HG02623 (cell line): Measurements from ENCODE around the gene NFATC1.
"Not testable (repeated sequence)": the region's sequence is repeated elsewhere in the genome, so short reads cannot be mapped to it uniquely, and the experiment has no call there.

Experiments used
- ATAC-seq: cut with Tn5 transposase; IDR thresholded peaks from one replicate; pipeline ENCODE4 v1.9.1; 2021; ENCODE audit warnings: moderate library complexity; ENCODE audit not compliant: unreplicated experiment

NFATC1 gene

DNA sequence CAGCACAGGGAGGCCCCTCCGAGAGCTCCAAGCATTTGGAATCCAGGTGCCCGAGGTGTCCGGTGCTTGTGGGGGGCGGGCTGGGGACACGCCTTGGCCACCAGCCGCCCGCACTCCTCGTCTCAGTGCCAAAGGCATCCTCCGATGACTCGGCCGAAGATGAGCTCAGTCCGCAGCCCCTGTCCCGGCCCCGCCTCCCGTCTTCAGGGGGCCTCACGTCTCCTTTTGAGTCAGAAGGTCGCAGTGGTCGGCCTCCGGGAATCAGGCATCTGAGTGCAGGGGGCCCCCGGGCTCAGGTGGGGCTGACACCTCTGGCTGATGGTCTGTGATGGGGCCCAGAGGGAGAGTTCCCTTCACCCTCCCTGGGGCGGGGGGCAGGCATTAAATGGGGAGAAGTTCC is 74.8 kb downstream of the NFATC1 start:
- no peak for ATAC-seq

- ATAC-seq: no peak
Measured at GRCh38 chr18:79471046-79471445, 75.3 kb downstream of the NFATC1 start.

DNA sequence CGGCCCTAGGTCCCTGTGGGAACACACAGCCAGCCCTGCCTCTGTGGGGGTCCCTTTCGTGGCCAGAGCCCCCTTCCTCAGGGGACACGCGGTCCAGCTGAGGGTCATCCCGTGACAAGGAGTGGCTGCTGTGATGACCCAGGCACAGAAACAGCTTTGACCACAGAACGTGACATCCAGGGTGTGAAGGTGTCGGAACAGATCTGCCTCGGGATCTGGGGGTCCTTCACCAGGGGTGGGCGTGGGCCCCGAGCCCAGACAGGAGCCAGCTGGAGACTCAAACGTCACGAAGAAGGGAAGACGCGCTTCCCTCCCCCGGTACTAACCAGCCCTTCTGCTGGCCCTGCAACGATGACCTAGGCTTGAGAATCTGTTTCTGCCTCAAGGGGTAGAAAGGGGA is 75.9 kb downstream of the NFATC1 start:
- ATAC-seq: no peak

- ATAC-seq: no peak
Measured at GRCh38 chr18:79472176-79472575, 76.4 kb downstream of the NFATC1 start.

GRCh38 chr18:79472946-79473345 is 77.2 kb downstream of the NFATC1 start:
- no peak for ATAC-seq

- no peak for ATAC-seq
Measured at GRCh38 chr18:79476031-79476917, 80.5 kb downstream of the NFATC1 start.

- no peak for ATAC-seq
Measured at GRCh38 chr18:79476918-79477571, 81.3 kb downstream of the NFATC1 start.

DNA sequence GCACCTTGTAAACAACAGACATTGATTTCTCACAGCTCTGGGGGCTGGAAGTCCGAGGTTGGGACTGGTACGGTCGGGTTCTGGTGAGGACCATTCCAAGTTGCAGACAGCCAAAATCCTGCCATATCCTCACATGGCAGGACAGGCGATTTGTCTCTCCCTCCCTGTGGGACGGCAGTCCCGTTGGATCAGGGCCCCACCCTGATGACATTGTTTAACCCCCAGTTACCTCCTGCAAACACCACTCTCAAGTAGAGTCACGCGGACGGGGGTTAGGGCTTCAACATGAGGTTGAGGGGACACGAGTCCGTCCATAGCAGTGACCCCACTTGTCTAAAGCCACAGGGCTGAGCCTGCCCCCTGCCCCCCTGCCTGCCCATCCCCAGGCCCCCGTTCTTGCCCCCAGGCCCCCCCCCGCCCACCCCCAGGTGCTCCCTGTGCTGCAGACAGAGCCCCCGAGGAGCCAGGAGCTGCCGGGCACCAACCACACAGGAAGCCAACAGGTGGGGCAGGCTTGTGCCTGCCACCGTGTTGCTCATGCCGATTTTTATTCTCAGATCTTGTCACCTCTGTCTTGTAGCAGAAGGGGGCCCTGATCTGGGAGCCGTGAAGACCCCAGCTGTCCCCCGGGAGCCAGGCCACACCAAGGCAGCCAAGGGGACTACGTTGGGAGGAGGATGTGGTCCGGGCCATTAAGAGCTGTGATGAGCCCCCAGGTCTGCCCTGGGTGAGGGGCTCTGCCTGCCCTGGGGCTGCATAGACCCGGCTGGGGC is 82.2 kb downstream of the NFATC1 start:
- no peak for ATAC-seq

GRCh38 chr18:79478484-79479115 is 82.9 kb downstream of the NFATC1 start:
- no peak for ATAC-seq

DNA sequence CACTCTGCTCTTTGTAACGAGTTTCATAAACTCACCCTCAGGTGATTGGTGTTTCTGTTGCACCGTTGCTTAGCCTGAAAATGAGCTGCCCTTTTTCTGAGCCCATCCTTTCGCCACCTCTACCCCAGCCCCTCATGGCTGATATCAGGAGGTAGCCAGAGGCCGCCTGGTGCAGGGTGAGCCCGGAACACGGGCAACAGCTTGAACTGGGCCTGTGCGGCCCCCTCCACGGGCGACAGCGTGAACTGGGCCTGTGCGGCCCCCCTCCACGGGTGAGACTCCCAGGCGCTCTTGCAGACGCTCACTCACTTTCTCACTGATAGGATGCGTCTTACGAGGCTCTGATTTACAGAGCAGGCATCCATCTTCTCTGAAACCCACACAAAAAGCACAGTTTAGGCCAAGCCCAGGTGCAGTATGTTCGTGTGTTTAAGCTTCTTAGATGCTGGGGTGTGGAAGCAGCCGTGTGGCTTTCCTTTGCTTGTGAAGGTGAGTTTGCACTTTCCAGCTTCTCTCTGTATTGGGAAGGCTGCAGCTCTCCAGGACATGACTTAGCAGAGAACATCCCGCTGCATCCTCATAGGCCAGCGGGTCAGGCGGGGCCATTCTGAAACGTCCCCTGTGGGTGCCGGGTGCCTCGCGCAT is 83.5 kb downstream of the NFATC1 start:
- no peak for ATAC-seq

- ATAC-seq: no peak
Measured at GRCh38 chr18:79479761-79480161, 84.0 kb downstream of the NFATC1 start.

GRCh38 chr18:79480171-79481045 is 84.7 kb downstream of the NFATC1 start:
- no peak for ATAC-seq

DNA sequence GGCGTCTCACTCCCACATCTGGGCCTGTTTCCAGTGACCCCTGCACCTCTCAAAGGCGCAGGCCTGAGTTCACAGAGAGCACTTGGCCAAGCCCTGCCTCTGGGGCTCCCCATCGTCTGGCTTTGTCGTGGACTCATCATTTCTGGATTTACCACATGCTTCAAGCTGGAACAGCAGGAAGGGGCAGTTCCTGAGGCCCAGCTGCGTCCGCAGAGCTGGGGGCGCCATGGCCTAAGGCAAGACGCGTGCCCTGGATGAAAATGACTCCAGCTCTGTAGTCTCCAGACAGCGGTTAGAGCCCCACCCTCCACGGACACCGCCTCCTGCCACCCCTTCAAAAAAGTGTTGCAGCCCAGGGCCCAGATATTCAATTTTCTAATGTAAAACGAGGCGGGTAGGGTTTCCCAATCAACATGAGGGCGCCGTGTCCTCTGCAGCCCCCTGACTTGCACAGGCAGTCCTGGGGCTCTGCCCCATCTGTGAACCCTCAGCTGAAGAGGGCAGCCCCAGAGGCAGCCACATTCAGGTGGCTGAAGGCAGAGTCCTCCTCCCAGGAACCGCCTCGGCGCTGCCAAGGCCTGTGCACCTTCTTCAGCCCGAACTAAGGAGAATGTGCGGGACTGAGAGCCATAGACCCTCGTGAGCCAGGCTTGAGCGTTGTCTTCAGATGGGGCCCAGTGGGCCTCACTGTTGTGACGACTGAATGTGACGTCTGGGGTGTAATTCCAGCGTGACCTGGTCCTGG is 85.5 kb downstream of the NFATC1 start:
- ATAC-seq: no peak

DNA sequence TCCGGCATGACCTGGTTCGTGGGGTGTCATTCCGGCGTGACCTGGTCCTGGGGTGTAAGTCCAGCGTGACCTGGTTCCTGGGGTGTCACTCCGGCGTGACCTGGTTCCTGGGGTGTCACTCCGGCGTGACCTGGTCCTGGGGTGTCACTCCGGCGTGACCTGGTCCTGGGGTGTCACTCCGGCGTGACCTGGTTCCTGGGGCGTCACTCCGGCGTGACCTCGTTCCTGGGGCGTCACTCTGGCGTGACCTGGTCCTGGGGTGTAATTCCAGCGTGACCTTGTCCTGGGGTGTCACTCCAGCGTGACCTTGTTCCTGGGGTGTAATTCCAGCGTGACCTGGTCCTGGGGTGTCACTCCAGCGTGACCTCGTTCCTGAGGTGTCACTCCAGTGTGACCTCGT is 87.7 kb downstream of the NFATC1 start:
- not testable (repeated sequence) for ATAC-seq

GRCh38 chr18:79483971-79484491 is 88.3 kb downstream of the NFATC1 start:
- no peak for ATAC-seq

DNA sequence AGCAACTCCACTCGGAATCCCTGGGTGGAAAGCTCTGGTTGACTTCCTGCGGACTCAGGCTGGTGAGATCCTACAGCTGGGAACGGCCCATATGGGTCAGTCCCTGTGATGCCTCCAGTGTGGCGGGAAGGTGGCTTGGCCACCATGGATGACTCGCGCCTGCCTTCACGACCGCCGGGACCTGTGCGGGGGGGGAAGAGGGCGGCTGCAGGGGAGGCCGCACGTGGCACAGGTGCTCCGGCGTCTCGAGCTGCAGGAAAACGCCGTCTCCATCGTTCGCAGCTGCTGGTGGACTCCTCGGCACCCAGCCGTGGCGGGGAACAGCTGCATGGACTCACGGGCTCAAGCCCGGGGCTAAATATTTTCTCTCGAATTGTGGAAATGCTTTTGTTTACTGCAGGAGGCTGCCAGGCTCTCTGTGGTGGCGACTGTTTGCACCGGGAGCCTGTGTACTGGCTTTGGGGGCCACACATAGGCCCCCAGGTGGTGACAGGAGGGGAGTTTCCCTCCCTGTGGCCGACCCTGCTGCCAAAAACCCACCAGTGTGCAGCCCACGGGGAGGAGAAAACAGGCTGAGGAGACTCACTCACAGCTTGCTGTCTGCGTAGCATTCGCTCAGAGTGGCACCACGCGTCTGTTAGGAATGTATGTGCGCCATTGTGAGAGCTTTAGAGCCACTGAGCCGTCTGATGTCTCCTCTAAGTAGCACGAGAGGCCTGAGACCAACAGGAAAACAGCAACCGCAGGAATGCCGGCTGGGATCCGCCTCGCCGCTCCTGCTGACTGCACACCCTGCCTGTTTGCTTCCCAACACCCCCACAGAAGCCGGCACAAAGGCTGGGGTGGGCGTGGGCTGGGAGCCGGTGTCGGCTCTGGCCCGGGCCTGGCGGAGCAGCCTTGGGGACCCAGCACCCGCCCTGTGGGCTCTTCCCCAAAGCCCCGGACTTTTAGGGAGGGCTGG is 89.2 kb downstream of the NFATC1 start:
- ATAC-seq: no peak

DNA sequence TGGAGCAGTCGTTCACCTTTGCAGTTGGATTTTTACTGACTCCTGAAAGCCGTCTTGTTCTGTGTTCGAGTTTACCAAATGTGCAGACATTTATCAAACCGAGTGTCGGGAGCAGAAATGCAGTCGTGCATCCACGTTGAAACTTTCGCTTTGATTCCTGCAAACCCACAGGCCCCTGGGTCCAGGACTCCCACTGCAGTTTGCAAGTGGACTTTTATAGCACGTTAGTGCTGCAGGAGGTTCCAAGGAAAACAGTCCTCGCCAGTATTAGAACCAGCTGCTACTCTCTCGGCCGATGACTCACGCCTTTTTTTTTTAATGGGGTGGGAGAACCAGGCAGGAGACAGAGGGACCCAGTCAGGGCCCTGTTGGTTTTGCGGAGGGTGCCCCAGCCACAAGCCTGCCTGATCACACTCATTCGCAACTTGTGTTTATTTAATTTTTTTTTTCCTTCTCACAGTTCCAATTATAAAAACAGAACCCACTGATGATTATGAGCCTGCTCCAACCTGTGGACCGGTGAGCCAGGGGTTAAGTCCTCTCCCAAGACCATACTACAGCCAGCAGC is 90.1 kb downstream of the NFATC1 start:
- ATAC-seq: no peak
